Stimulated activated CD4-positive, alpha-beta T cell treated with anti-CD3 and anti-CD28 coated beads, Interleukin-12 subunit alpha, Interleukin-12 subunit beta, amount 100 ng/mL, for 4 hours (primary cell): Measurements from ENCODE around the gene HMX3.

Experiments
- DNase-seq: peaks from one replicate; pipeline ENCODE4 v3.0.0-alpha.2; 2020

The HMX3 gene

GRCh38 chr10:123134915-123135414 lies 805 bp upstream of the HMX3 start:
- no peak for DNase-seq

GRCh38 chr10:123136221-123136805 lies 543 bp downstream of the HMX3 start:
- no peak for DNase-seq

GRCh38 chr10:123136806-123137642 lies 1.3 kb downstream of the HMX3 start:
- DNase-seq: no peak

- no peak for DNase-seq
Measured at GRCh38 chr10:123139165-123139520, 3.4 kb downstream of the HMX3 start.

GRCh38 chr10:123139521-123140163 lies 3.9 kb downstream of the HMX3 start:
- no peak for DNase-seq

- DNase-seq: no peak
Measured at GRCh38 chr10:123140164-123140982, 4.6 kb downstream of the HMX3 start.

- DNase-seq: no peak
Measured at GRCh38 chr10:123140983-123141390, 5.2 kb downstream of the HMX3 start.

- DNase-seq: no peak
Measured at GRCh38 chr10:123141791-123142700, 6.3 kb downstream of the HMX3 start.

GRCh38 chr10:123142701-123143161 lies 7.0 kb downstream of the HMX3 start:
- no peak for DNase-seq

- no peak for DNase-seq
Measured at GRCh38 chr10:123143162-123143824, 7.5 kb downstream of the HMX3 start.

GRCh38 chr10:123143825-123144168 lies 8.0 kb downstream of the HMX3 start:
- no peak for DNase-seq

- DNase-seq: no peak
Measured at GRCh38 chr10:123144697-123145541, 9.1 kb downstream of the HMX3 start.

- no peak for DNase-seq
Measured at GRCh38 chr10:123145542-123146012, 9.8 kb downstream of the HMX3 start.

GRCh38 chr10:123146013-123146893 lies 10.5 kb downstream of the HMX3 start:
- no peak for DNase-seq

GRCh38 chr10:123146894-123147634 lies 11.3 kb downstream of the HMX3 start:
- DNase-seq: no peak

GRCh38 chr10:123147635-123148413 lies 12.1 kb downstream of the HMX3 start, which contains the start of gene HMX2:
Gene HMX2 (plus strand): TSS chr10:123148136. CDS start chr10:123148379, 243 bp downstream.
- DNase-seq: no peak

- no peak for DNase-seq
Measured at GRCh38 chr10:123148414-123149161, 12.8 kb downstream of the HMX3 start.
